NB4 (cell line): ENCODE results near the gene ASMT.
"Not testable (repeated sequence)": the region's sequence is repeated elsewhere in the genome, so short reads cannot be mapped to it uniquely, and the experiment has no call there.

Experiments used
- DNase-seq: peaks from one replicate; pipeline ENCODE4 v3.0.0; 2010; ENCODE audit warnings: low read depth
- H3K4me3 ChIP-seq: one replicate; pipeline ENCODE4 v1.5.1; 2011; ENCODE audit warnings: mild to moderate bottlenecking, low read depth, low read length, moderate library complexity
- CTCF ChIP-seq: IDR thresholded peaks from one replicate; pipeline ENCODE4 v1.5.1; 2012; ENCODE audit warnings: low read depth, low read length
- MAX ChIP-seq: IDR thresholded peaks from 2 replicates; pipeline ENCODE4 v1.6.1; 2011; ENCODE audit warnings: low read depth, low read length
- MYC ChIP-seq: IDR thresholded peaks from 2 replicates; pipeline ENCODE4 v1.6.1; 2011; ENCODE audit warnings: low read depth, low read length
- POLR2A ChIP-seq: IDR thresholded peaks from 2 replicates; pipeline ENCODE4 v1.6.1; 2011; ENCODE audit warnings: mild to moderate bottlenecking; ENCODE audit not compliant: insufficient read length; ENCODE audit errors: extremely low read depth

The ASMT gene

GRCh38 chrX:1676866-1677265 lies 62.0 kb downstream of the ASMT start:
- no peak overlapping the region for H3K4me3 ChIP-seq
- DNase-seq, result no peak
- TF ChIP-seq MAX, result no peak

- no peak for TF ChIP-seq MAX
- no peak overlapping the region for H3K4me3 ChIP-seq
- peak; percentile 51 for DNase-seq
Measured at GRCh38 chrX:1679238-1679637, 64.4 kb downstream of the ASMT start.

GRCh38 chrX:1681439-1681838 lies 66.6 kb downstream of the ASMT start:
- DNase-seq, result no peak
- TF ChIP-seq POLR2A, result no peak
- no peak for TF ChIP-seq CTCF
- no peak for TF ChIP-seq MAX
- TF ChIP-seq MYC, result no peak
- H3K4me3 ChIP-seq, result no peak overlapping the region

GRCh38 chrX:1681856-1682255 lies 67.0 kb downstream of the ASMT start:
- DNase-seq, H3K4me3 ChIP-seq: not testable (repeated sequence)

GRCh38 chrX:1682501-1682900 lies 67.6 kb downstream of the ASMT start:
- not testable (repeated sequence) for DNase-seq, H3K4me3 ChIP-seq

- not testable (repeated sequence) for H3K4me3 ChIP-seq, DNase-seq
Measured at GRCh38 chrX:1684883-1685282, 70.0 kb downstream of the ASMT start.

GRCh38 chrX:1685444-1685880 lies 70.6 kb downstream of the ASMT start:
- not testable (repeated sequence) for H3K4me3 ChIP-seq, DNase-seq

GRCh38 chrX:1686642-1687041 lies 71.8 kb downstream of the ASMT start:
- no peak overlapping the region for H3K4me3 ChIP-seq
- DNase-seq, result no peak
- TF ChIP-seq MYC (no peak), MAX (no peak), CTCF (no peak), POLR2A (no peak)
